K562 (cell line): ENCODE data around the gene PTPRM. TPM values are rescaled to one million over a fixed set of nuclear protein-coding genes. Genes with fewer than 3 reads are reported as not detected.

Experiments used
- ATAC-seq: fragments of 200-7000 bp; cut with Tn5 transposase; 3 replicates; pipeline ENCODE4 v1.9.1; 2020; ENCODE audit warnings: moderate library complexity
- BruUV-seq: library from RNA; stranded (reverse); fragments of 400-500 nt; replicated peaks from 2 replicates; lab custom pipeline; 2021; lab: Mats Ljungman, UMichigan
- CTCF ChIA-PET: fragments of 300-600 bp; formaldehyde crosslinking; extraction: SDS; loops from one replicate; lab custom pipeline; 2021; ENCODE audit warnings: low intra/inter-chr PET ratio; lab: Yijun Ruan, JAX
- POLR2A ChIA-PET: fragments of 300-600, 350-650 bp; sonication (Branson Sonifier 250); formaldehyde crosslinking; extraction: SDS; loops from one replicate; lab custom pipeline; 2021; ENCODE audit warnings: antibody characterized with exemption, inconsistent platforms; lab: Yijun Ruan, JAX
- DNase-seq, 4 experiments: peaks; one replicate each; pipeline versions ENCODE4 v3.0.0 to v3.0.0-alpha.2; 2011 to 2018; ENCODE audit warnings: low spot score in 3 of 4, mixed read lengths in 3 of 4; ENCODE audit errors: extremely low read depth in 1 of 4
- FAIRE-seq: peaks from 2 replicates; lab custom pipeline; 2011; peaks lifted over from hg19 to GRCh38; lab: Jason Lieb, UNC
- H2AFZ ChIP-seq: 2 replicates; pipeline ENCODE4 v1.6.0; 2011; ENCODE audit warnings: low read depth, low read length, control low read depth, inconsistent platforms
- H3K27ac ChIP-seq: fragments of 200-600 bp; 3 replicates; pipeline ENCODE4 v1.8.0; 2011; ENCODE audit warnings: low read depth, mild to moderate bottlenecking, control low read depth, inconsistent platforms, low read length, moderate library complexity, mixed read lengths; ENCODE audit errors: extremely low read depth
- H3K27me3 ChIP-seq, 2 experiments: fragments of 300-600 bp in 1 of 2; 2 replicates in 1 of 2; 3 replicates in 1 of 2; pipeline versions ENCODE4 v1.6.0 to v1.8.0; 2011; ENCODE audit warnings: inconsistent platforms in 2 of 2, low read length in 2 of 2, mild to moderate bottlenecking in 1 of 2, mixed read lengths in 1 of 2, moderate library complexity in 1 of 2; ENCODE audit not compliant: control insufficient read depth in 2 of 2, insufficient read depth in 2 of 2
- H3K36me3 ChIP-seq: fragments of 300-600 bp; 3 replicates; pipeline ENCODE4 v1.8.0; 2011; ENCODE audit warnings: mild to moderate bottlenecking, low read length, inconsistent platforms; ENCODE audit not compliant: control insufficient read depth, insufficient read depth
- H3K4me1 ChIP-seq, 2 experiments: fragments of 200-600 bp in 1 of 2; replicated peaks in 1 of 2; 2 replicates in 1 of 2; 3 replicates in 1 of 2; pipeline versions ENCODE4 v1.5.1 to v1.8.0; 2011; ENCODE audit warnings: inconsistent platforms in 2 of 2, low read length in 2 of 2, mild to moderate bottlenecking in 1 of 2, mixed read lengths in 1 of 2, moderate library complexity in 1 of 2; ENCODE audit not compliant: control insufficient read depth in 2 of 2, insufficient read depth in 2 of 2
- H3K4me2 ChIP-seq: 2 replicates; pipeline ENCODE4 v1.6.1; 2011; ENCODE audit warnings: low read length, control low read depth, inconsistent platforms, mixed read lengths; ENCODE audit not compliant: insufficient read depth
- H3K4me3 ChIP-seq: fragments of 200-600 bp; sonication (generic), shearing (Covaris generic); 2 replicates; pipeline ENCODE4 v1.5.1; 2016; ENCODE audit warnings: control low read depth, inconsistent platforms
- H3K79me2 ChIP-seq: fragments of 200-600 bp; 3 replicates; pipeline ENCODE4 v1.8.0; 2011; ENCODE audit warnings: low read length, inconsistent platforms; ENCODE audit not compliant: control insufficient read depth, insufficient read depth
- H3K9ac ChIP-seq, 2 experiments: 2 replicates each; pipeline versions ENCODE4 v1.6.0 to v1.6.1; 2011; ENCODE audit warnings: low read depth in 2 of 2, low read length in 2 of 2, control low read depth in 1 of 2, inconsistent platforms in 1 of 2, mild to moderate bottlenecking in 1 of 2, mixed read lengths in 1 of 2; ENCODE audit not compliant: insufficient read depth in 1 of 2
- H3K9me1 ChIP-seq: one replicate; pipeline ENCODE4 v1.6.0; 2011; ENCODE audit warnings: inconsistent platforms, mild to moderate bottlenecking, low read length, moderate library complexity; ENCODE audit not compliant: control insufficient read depth, insufficient read depth
- H3K9me3 ChIP-seq: replicated peaks from 2 replicates; pipeline ENCODE4 v1.5.1; 2011; ENCODE audit warnings: low read depth, low read length, inconsistent platforms; ENCODE audit not compliant: control insufficient read depth, insufficient read depth
- H4K20me1 ChIP-seq: replicated peaks from 2 replicates; pipeline ENCODE4 v1.6.1; 2011; ENCODE audit warnings: low read length, inconsistent platforms, mixed read lengths; ENCODE audit not compliant: control insufficient read depth, insufficient read depth
- CBFB ChIP-seq: sonication (generic); formaldehyde crosslinking; IDR thresholded peaks from 2 replicates; pipeline ENCODE4 v1.4.0; 2020; ENCODE audit warnings: mild to moderate bottlenecking, missing genetic modification reagents
- CHD1 ChIP-seq: fragments of 200-600 bp; sonication (generic); IDR thresholded peaks from one replicate; pipeline ENCODE4 v1.6.1; 2012; ENCODE audit warnings: mild to moderate bottlenecking, moderate library complexity, low read length, inconsistent platforms
- EP300 ChIP-seq: IDR thresholded peaks from 2 replicates; pipeline ENCODE4 v1.6.1; 2012; ENCODE audit warnings: low read length, improper control_type of control experiment
- ESRRA ChIP-seq: fragments of 450-650 bp; IDR thresholded peaks from 2 replicates; pipeline ENCODE4 v1.6.1; 2014; ENCODE audit warnings: low read depth, mild to moderate bottlenecking, moderate library complexity, borderline replicate concordance
- FOXK2 ChIP-seq, 2 experiments: fragments of 450-650 bp; IDR thresholded peaks in 1 of 2; conservative IDR thresholded peaks in 1 of 2; 2 replicates each; pipeline ENCODE4 v1.6.1; 2016; ENCODE audit warnings: low read depth in 2 of 2, mild to moderate bottlenecking in 1 of 2
- MEF2D ChIP-seq: conservative IDR thresholded peaks from 2 replicates; pipeline ENCODE4 v1.6.1; 2016; ENCODE audit warnings: low read depth, missing genetic modification characterization, missing compliant biosample characterization
- MTA3 ChIP-seq: fragments of 450-650 bp; formaldehyde crosslinking; IDR thresholded peaks from 2 replicates; pipeline ENCODE4 v1.6.1; 2017; ENCODE audit warnings: mild to moderate bottlenecking, borderline replicate concordance
- NCOA2 ChIP-seq, 2 experiments: fragments of 450-650 bp; IDR thresholded peaks; 2 replicates each; pipeline ENCODE4 v1.6.1; 2018; ENCODE audit warnings: mild to moderate bottlenecking in 2 of 2, moderate library complexity in 1 of 2; ENCODE audit not compliant: partially characterized antibody in 2 of 2
- SMARCB1 ChIP-seq: IDR thresholded peaks from 2 replicates; pipeline ENCODE4 v1.6.1; 2011; ENCODE audit warnings: improper control_type of control experiment, low read depth; ENCODE audit not compliant: insufficient read length
- XRCC3 ChIP-seq: fragments of 450-650 bp; IDR thresholded peaks from 2 replicates; pipeline ENCODE4 v1.6.1; 2017; ENCODE audit warnings: mild to moderate bottlenecking, moderate library complexity
- ZNF384 ChIP-seq: IDR thresholded peaks from 2 replicates; pipeline ENCODE4 v1.6.1; 2012; ENCODE audit warnings: low read depth, low read length, improper control_type of control experiment
- ZNF696 ChIP-seq: fragments of 250-450 bp; sonication (Bioruptor Pico); conservative IDR thresholded peaks from 2 replicates; pipeline ENCODE4 v1.4.0; 2020; ENCODE audit warnings: mild to moderate bottlenecking, moderate library complexity
- WGBS: fragments of 100-300 bp; shearing (Covaris generic); methylation state at CpG from one replicate; pipeline ENCODE4 v1.1.6; 2016; ENCODE audit warnings: low coverage, mixed read lengths; ENCODE audit not compliant: insufficient coverage; ENCODE audit errors: missing lambda C conversion rate; 5-methylcytosine and 5-hydroxymethylcytosine counted together
- in situ Hi-C: fragments of 300-500 bp; cut with MboI; formaldehyde crosslinking; loops from 4 replicates; pipeline ENCODE4 v1.15.0; 2018; ENCODE audit warnings: inconsistent platforms, mixed read lengths
- intact Hi-C: fragments of 100-400 bp; cut with micrococcal nuclease; formaldehyde crosslinking; loops from 2 replicates; pipeline ENCODE4 v1.14.2; 2022
- polyA plus RNA-seq, 8 experiments: library from polyadenylated mRNA; depleted of rRNA in 4 of 8; stranded (reverse) in 5 of 8; unstranded in 3 of 8; fragments of >200 nt; fragmentation: Nextera tagmentation in 2 of 8; fragmentation: Illumina TruSeq in 1 of 8; extraction: Ambion mirVana in 2 of 8; extraction: Trizol in 1 of 8; gene quantifications; 2 replicates each; pipeline versions ENCODE4 v1.2.1 to v1.2.3, GENCODE V29; 2011 to 2014; ENCODE audit warnings: inconsistent platforms in 1 of 8, missing spikeins in 1 of 8
- total RNA-seq, 7 experiments: library from RNA; depleted of rRNA in 6 of 7; stranded (reverse); fragments of >200 nt in 6 of 7; fragmentation: Illumina TruSeq in 2 of 7; extraction: Trizol in 2 of 7; gene quantifications; 2 replicates each; pipeline versions ENCODE4 v1.2.1 to v1.2.3, GENCODE V29; 2011 to 2021; ENCODE audit warnings: low replicate concordance in 1 of 7
- TF ChIP-seq, protein P1 (sequence below): IDR thresholded peaks from 2 replicates; pipeline ENCODE4 v1.6.1; 2011; ENCODE audit not compliant: insufficient read length; ENCODE audit errors: extremely low read depth
- TF ChIP-seq, protein P2 (sequence below): sonication (generic); formaldehyde crosslinking; IDR thresholded peaks from 2 replicates; pipeline ENCODE4 v1.8.0; 2022; ENCODE audit warnings: mild to moderate bottlenecking, missing genetic modification reagents
- TF ChIP-seq, protein P3 (sequence below): fragments of 250-450 bp; sonication (Bioruptor Pico); IDR thresholded peaks from 2 replicates; pipeline ENCODE4 v1.8.0; 2021; ENCODE audit warnings: borderline replicate concordance, mild to moderate bottlenecking, moderate library complexity; ENCODE audit not compliant: poor library complexity, severe bottlenecking
- TF ChIP-seq, protein P4 (sequence below), 3 experiments: fragments of 200-800 bp in 1 of 3; sonication (Bioruptor generic) in 1 of 3; sonication (generic) in 1 of 3; formaldehyde crosslinking in 1 of 3; IDR thresholded peaks; 2 replicates each; pipeline versions ENCODE4 v1.6.1 to v1.8.0; 2016 to 2022; ENCODE audit warnings: mild to moderate bottlenecking in 2 of 3, missing compliant biosample characterization in 2 of 3, missing genetic modification characterization in 2 of 3, missing genetic modification reagents in 1 of 3
- TF ChIP-seq, protein P5 (sequence below), 2 experiments: IDR thresholded peaks; 2 replicates each; pipeline ENCODE4 v1.6.1; 2011; ENCODE audit warnings: borderline replicate concordance in 1 of 2, control low read depth in 1 of 2, low read depth in 1 of 2, low read length in 1 of 2, mild to moderate bottlenecking in 1 of 2, mixed read lengths in 1 of 2, moderate library complexity in 1 of 2; ENCODE audit not compliant: insufficient read depth in 1 of 2, insufficient read length in 1 of 2, poor library complexity in 1 of 2, severe bottlenecking in 1 of 2; ENCODE audit errors: extremely low read depth in 1 of 2

PTPRM gene
- total and polyA plus RNA-seq, 9 of the 15 experiments (the other 6 are each of a cell fraction or from before 2014, with no cell fraction given), result 0.03 to 0.16 (median 0.08) TPM; not detected in 3

DNA sequence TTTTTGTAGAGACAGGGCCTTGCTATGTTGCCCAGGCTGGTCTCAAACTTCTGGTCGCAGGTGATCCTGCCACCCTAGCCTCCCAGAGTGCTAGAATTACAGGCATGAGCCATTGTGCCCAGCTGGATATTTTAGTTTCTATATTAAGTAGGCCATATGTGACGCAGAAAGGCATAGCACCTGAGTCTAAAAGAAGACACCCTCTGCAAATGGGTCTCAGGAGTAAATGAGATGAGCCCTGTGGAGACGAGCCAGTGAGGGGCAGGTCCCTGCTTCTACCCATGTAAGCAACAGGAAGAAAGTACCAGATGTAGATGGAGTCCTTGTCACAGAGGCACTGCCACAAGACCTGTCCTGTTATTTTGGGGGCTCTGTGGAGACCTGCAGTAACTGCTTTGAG lies 322.4 kb downstream of the PTPRM start (continued):
- TF ChIP-seq, protein P1, sequence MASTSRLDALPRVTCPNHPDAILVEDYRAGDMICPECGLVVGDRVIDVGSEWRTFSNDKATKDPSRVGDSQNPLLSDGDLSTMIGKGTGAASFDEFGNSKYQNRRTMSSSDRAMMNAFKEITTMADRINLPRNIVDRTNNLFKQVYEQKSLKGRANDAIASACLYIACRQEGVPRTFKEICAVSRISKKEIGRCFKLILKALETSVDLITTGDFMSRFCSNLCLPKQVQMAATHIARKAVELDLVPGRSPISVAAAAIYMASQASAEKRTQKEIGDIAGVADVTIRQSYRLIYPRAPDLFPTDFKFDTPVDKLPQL, result no peak
- TF ChIP-seq SMARCB1, result no peak
- TF ChIP-seq MTA3, result no peak
- TF ChIP-seq CBFB (CRISPR knock-in tag), result no peak
- TF ChIP-seq, protein P2, sequence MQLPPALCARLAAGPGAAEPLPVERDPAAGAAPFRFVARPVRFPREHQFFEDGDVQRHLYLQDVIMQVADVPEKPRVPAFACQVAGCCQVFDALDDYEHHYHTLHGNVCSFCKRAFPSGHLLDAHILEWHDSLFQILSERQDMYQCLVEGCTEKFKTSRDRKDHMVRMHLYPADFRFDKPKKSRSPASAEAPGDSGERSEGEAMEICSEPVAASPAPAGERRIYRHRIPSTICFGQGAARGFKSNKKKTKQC, result no peak
- TF ChIP-seq MEF2D (tag), result no peak
- TF ChIP-seq NCOA2 (IDR thresholded peaks at IDR 0.05; ENCODE audit: partially characterized antibody in 2 of 2), result no peak
- TF ChIP-seq XRCC3, result no peak

DNA sequence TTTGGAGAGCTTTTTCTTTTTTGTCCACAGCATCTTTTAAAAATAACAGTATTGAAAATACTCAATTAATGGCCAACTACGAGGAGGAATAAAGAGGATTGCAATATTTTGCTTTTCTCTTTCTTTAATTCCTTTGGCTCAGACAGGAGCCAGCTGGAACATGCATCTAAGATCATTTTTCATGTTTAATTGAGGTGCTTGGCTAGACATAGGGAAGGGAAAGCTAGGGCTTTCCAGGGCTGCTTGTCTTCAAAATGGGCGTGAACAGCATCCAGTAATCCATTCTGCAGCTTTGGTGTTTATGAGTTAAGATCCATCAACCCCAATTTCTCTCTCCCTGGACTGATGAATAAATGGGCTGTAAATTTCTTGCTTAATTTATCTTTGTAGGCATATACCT lies 323.0 kb downstream of the PTPRM start:
- DNase-seq (no peak), FAIRE-seq (no peak), ATAC-seq (no peak)
- Histone ChIP-seq H3K4me2 (no peak overlapping the region), H2AFZ (no peak overlapping the region), H4K20me1 (no peaks in the 10 kb centered on the region), H3K79me2 (no peaks in the 10 kb centered on the region), H3K4me3 (no peak overlapping the region), H3K36me3 (no peaks in the 10 kb centered on the region), H3K9me1 (no peaks in the 10 kb centered on the region), H3K27ac (no peak overlapping the region), H3K9ac (no peak overlapping the region), H3K9me3 (no peaks in the 10 kb centered on the region), H3K27me3 (no peaks in the 10 kb centered on the region), H3K4me1 (no peaks in the 10 kb centered on the region)
- intact Hi-C loops, result no loop called here
- WGBS, result 0% methylated on average over 2 of the region's 2 CpGs
- ChIA-PET POLR2A (no interaction called here), CTCF (no interaction called here)
- TF ChIP-seq, protein P3, sequence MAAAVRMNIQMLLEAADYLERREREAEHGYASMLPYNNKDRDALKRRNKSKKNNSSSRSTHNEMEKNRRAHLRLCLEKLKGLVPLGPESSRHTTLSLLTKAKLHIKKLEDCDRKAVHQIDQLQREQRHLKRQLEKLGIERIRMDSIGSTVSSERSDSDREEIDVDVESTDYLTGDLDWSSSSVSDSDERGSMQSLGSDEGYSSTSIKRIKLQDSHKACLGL, result no peak
- TF ChIP-seq, protein P4, sequence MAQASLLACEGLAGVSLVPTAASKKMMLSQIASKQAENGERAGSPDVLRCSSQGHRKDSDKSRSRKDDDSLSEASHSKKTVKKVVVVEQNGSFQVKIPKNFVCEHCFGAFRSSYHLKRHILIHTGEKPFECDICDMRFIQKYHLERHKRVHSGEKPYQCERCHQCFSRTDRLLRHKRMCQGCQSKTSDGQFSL (CRISPR knock-in tag; IDR thresholded peaks at IDR 0.05), result no peak
- TF ChIP-seq, protein P4 (tag; IDR thresholded peaks at IDR 0.05), result no peak
- no peak for TF ChIP-seq FOXK2 (conservative IDR thresholded peaks at IDR 0.05 in 1 of 2, IDR thresholded peaks at IDR 0.05 in 1 of 2; ENCODE audit: low read depth in 2 of 2)
- TF ChIP-seq ESRRA, result no peak
- TF ChIP-seq, protein P5, sequence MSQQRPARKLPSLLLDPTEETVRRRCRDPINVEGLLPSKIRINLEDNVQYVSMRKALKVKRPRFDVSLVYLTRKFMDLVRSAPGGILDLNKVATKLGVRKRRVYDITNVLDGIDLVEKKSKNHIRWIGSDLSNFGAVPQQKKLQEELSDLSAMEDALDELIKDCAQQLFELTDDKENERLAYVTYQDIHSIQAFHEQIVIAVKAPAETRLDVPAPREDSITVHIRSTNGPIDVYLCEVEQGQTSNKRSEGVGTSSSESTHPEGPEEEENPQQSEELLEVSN (IDR thresholded peaks at IDR 0.05; ENCODE audit: borderline replicate concordance in 1 of 2, extremely low read depth in 1 of 2, insufficient read depth in 1 of 2, insufficient read length in 1 of 2, low read depth in 1 of 2, low read length in 1 of 2, poor library complexity in 1 of 2, severe bottlenecking in 1 of 2), result no peak
- no peak for TF ChIP-seq ZNF384
- no peak for TF ChIP-seq CHD1
- TF ChIP-seq ZNF696 (CRISPR knock-in tag), result no peak
- TF ChIP-seq EP300, result no peak
- in situ Hi-C loops, result no loop called here
- BruUV-seq, result no TSS peak
